GM12878 (cell line): ENCODE data around the gene DLL1. TPM values are rescaled to one million over a fixed set of nuclear protein-coding genes. Genes with fewer than 3 reads are reported as not detected.

Source experiments
- ATAC-seq: fragments of 200-7000 bp; cut with Tn5 transposase; 3 replicates; pipeline ENCODE4 v1.9.1; 2020; ENCODE audit warnings: mild to moderate bottlenecking, moderate library complexity
- BruUV-seq: library from RNA; stranded (reverse); fragments of 400-500 nt; replicated peaks from 2 replicates; lab custom pipeline; 2021; lab: Mats Ljungman, UMichigan
- CTCF ChIA-PET: fragments of 300-600 bp; sonication (Branson Sonifier 250); formaldehyde crosslinking; extraction: SDS; loops from one replicate; lab custom pipeline; 2021; ENCODE audit warnings: inconsistent platforms; lab: Yijun Ruan, JAX
- POLR2A ChIA-PET: fragments of 350-600 bp; formaldehyde crosslinking; extraction: SDS; loops from one replicate; lab custom pipeline; 2021; ENCODE audit warnings: inconsistent platforms; lab: Charles Lee
- RAD21 ChIA-PET: fragments of 300-600 bp; sonication (Branson Sonifier 250); formaldehyde crosslinking; loops from one replicate; lab custom pipeline; 2023; ENCODE audit warnings: antibody characterized with exemption; ENCODE audit not compliant: unreplicated experiment; lab: Charles Lee
- SMC1A ChIA-PET: fragments of 300-600 bp; sonication (Branson Sonifier 250); formaldehyde crosslinking; loops from one replicate; lab custom pipeline; 2023; ENCODE audit not compliant: unreplicated experiment, uncharacterized antibody; lab: Charles Lee
- DNase-seq: peaks from one replicate; pipeline ENCODE4 v3.0.0-alpha.2; 2011; ENCODE audit warnings: low read depth, low spot score
- FAIRE-seq: peaks from 3 replicates; lab custom pipeline; 2011; peaks lifted over from hg19 to GRCh38; lab: Jason Lieb, UNC
- H2AFZ ChIP-seq: 2 replicates; pipeline ENCODE4 v1.6.0; 2011; ENCODE audit warnings: low read depth, low read length, control low read depth; ENCODE audit not compliant: control insufficient read depth
- H3K27ac ChIP-seq: 2 replicates; pipeline ENCODE4 v1.5.1; 2011; ENCODE audit warnings: control low read depth; ENCODE audit not compliant: control insufficient read depth, insufficient read depth
- H3K27me3 ChIP-seq, 2 experiments: replicated peaks in 1 of 2; 2 replicates each; pipeline versions ENCODE4 v1.6.0 to v1.6.1; 2011; ENCODE audit warnings: low read length in 1 of 2; ENCODE audit not compliant: control insufficient read depth in 2 of 2, insufficient read depth in 2 of 2
- H3K36me3 ChIP-seq, 2 experiments: 2 replicates each; pipeline ENCODE4 v1.5.1; 2011; ENCODE audit warnings: low read length in 1 of 2; ENCODE audit not compliant: control insufficient read depth in 2 of 2, insufficient read depth in 2 of 2
- H3K4me1 ChIP-seq: 2 replicates; pipeline ENCODE4 v1.6.1; 2011; ENCODE audit warnings: mild to moderate bottlenecking, low read length, moderate library complexity, mixed read lengths; ENCODE audit not compliant: control insufficient read depth, insufficient read depth
- H3K4me2 ChIP-seq: 2 replicates; pipeline ENCODE4 v1.6.0; 2011; ENCODE audit warnings: control low read depth; ENCODE audit not compliant: control insufficient read depth, insufficient read depth
- H3K4me3 ChIP-seq: fragments of 200-600 bp; sonication (generic); 2 replicates; pipeline ENCODE4 v1.5.1; 2016
- H3K79me2 ChIP-seq: 2 replicates; pipeline ENCODE4 v1.6.0; 2011; ENCODE audit warnings: low read length; ENCODE audit not compliant: control insufficient read depth, insufficient read depth
- H3K9ac ChIP-seq: 2 replicates; pipeline ENCODE4 v1.8.0; 2011; ENCODE audit warnings: low read length, control low read depth, mixed read lengths; ENCODE audit not compliant: control insufficient read depth, insufficient read depth
- H3K9me3 ChIP-seq: replicated peaks from 3 replicates; pipeline ENCODE4 v1.5.1; 2011; ENCODE audit warnings: mild to moderate bottlenecking, low read length; ENCODE audit not compliant: control insufficient read depth, insufficient read depth
- H4K20me1 ChIP-seq: 2 replicates; pipeline ENCODE4 v1.6.0; 2011; ENCODE audit not compliant: control insufficient read depth, insufficient read depth
- BACH1 ChIP-seq: fragments of 450-650 bp; IDR thresholded peaks from 2 replicates; pipeline ENCODE4 v1.6.1; 2017; ENCODE audit warnings: mild to moderate bottlenecking, borderline replicate concordance
- CBX5 ChIP-seq: sonication (generic); IDR thresholded peaks from 2 replicates; pipeline ENCODE4 v1.6.1; 2016; ENCODE audit warnings: low read depth, moderate library complexity, mild to moderate bottlenecking, inconsistent platforms
- EED ChIP-seq: sonication (generic); IDR thresholded peaks from 2 replicates; pipeline ENCODE4 v1.6.1; 2016; ENCODE audit warnings: antibody characterized with exemption, low read depth
- FOS ChIP-seq: IDR thresholded peaks from 3 replicates; pipeline ENCODE4 v1.6.1; 2011; ENCODE audit warnings: borderline replicate concordance; ENCODE audit not compliant: insufficient read length; ENCODE audit errors: extremely low read depth
- KAT2A ChIP-seq: conservative IDR thresholded peaks from 2 replicates; pipeline ENCODE4 v1.6.1; 2011; ENCODE audit warnings: low read depth, low read length; ENCODE audit not compliant: control insufficient read depth
- MTA2 ChIP-seq: fragments of 450-650 bp; IDR thresholded peaks from 2 replicates; pipeline ENCODE4 v1.6.1; 2016; ENCODE audit warnings: low read depth, mild to moderate bottlenecking, moderate library complexity
- POLR2A ChIP-seq: IDR thresholded peaks from 2 replicates; pipeline ENCODE4 v1.6.1; 2011; ENCODE audit warnings: low read depth, mild to moderate bottlenecking, low read length
- RB1 ChIP-seq: fragments of 450-650 bp; formaldehyde crosslinking; IDR thresholded peaks from 2 replicates; pipeline ENCODE4 v1.6.1; 2017; ENCODE audit warnings: mild to moderate bottlenecking, borderline replicate concordance
- RFX5 ChIP-seq: IDR thresholded peaks from 2 replicates; pipeline ENCODE4 v1.6.1; 2011; ENCODE audit warnings: low read depth, low read length, improper control_type of control experiment
- SMAD1 ChIP-seq: fragments of 450-650 bp; IDR thresholded peaks from 2 replicates; pipeline ENCODE4 v1.6.1; 2018; ENCODE audit warnings: mild to moderate bottlenecking, low read depth; ENCODE audit not compliant: partially characterized antibody
- SUPT20H ChIP-seq: IDR thresholded peaks from 2 replicates; pipeline ENCODE4 v1.6.1; 2011; ENCODE audit warnings: low read depth, mild to moderate bottlenecking, low read length, moderate library complexity, borderline replicate concordance; ENCODE audit not compliant: control insufficient read depth
- ZNF207 ChIP-seq: fragments of 450-650 bp; IDR thresholded peaks from 2 replicates; pipeline ENCODE4 v1.6.1; 2014; ENCODE audit warnings: antibody characterized with exemption, mild to moderate bottlenecking, borderline replicate concordance
- ZNF24 ChIP-seq: fragments of 450-650 bp; IDR thresholded peaks from 2 replicates; pipeline ENCODE4 v1.6.1; 2017; ENCODE audit warnings: antibody characterized with exemption, mild to moderate bottlenecking
- WGBS: methylation state at CpG from one replicate; pipeline ENCODE4 v1.1.6; 2016; ENCODE audit warnings: low lambda C conversion rate; ENCODE audit not compliant: insufficient replicate concordance, insufficient coverage; ENCODE audit errors: missing lambda C conversion rate; 5-methylcytosine and 5-hydroxymethylcytosine counted together
- in situ Hi-C: fragments of 300-500 bp; cut with MboI; formaldehyde crosslinking; loops from 9 replicates; pipeline ENCODE4 v1.14.3; 2018; ENCODE audit warnings: mixed read lengths
- intact Hi-C: fragments of 100-400 bp; cut with micrococcal nuclease; formaldehyde crosslinking; loops from one replicate; pipeline ENCODE4 v1.14.2; 2022; ENCODE audit not compliant: unreplicated experiment
- polyA plus RNA-seq, 11 experiments: library from polyadenylated mRNA; depleted of rRNA in 4 of 11; unstranded in 6 of 11; stranded (reverse) in 5 of 11; fragments of >200 nt; fragmentation: Nextera tagmentation in 4 of 11; fragmentation: Illumina TruSeq in 1 of 11; extraction: Ambion mirVana in 4 of 11; extraction: Trizol in 1 of 11; gene quantifications; 1 replicate in 1 of 11; 2 replicates in 10 of 11; pipeline versions ENCODE4 v1.2.1 to v1.2.3, GENCODE V29; 2011 to 2016; ENCODE audit warnings: inconsistent platforms in 2 of 11, missing spikeins in 2 of 11, low read depth in 1 of 11
- total RNA-seq, 4 experiments: library from RNA; depleted of rRNA in 3 of 4; stranded (reverse); fragments of >200 nt in 3 of 4; fragmentation: Illumina TruSeq in 1 of 4; extraction: Trizol in 1 of 4; gene quantifications; 2 replicates each; pipeline versions ENCODE4 v1.2.1 to v1.2.3, GENCODE V29; 2013 to 2021
- TF ChIP-seq, protein P1 (sequence below): fragments of 450-650 bp; IDR thresholded peaks from 2 replicates; pipeline ENCODE4 v1.6.1; 2016; ENCODE audit warnings: mild to moderate bottlenecking

The DLL1 gene
- total and polyA plus RNA-seq, 10 of the 15 experiments (the other 5 are each of a cell fraction or from before 2014, with no cell fraction given): 0.02 to 0.80 (median 0.19) TPM

DNA sequence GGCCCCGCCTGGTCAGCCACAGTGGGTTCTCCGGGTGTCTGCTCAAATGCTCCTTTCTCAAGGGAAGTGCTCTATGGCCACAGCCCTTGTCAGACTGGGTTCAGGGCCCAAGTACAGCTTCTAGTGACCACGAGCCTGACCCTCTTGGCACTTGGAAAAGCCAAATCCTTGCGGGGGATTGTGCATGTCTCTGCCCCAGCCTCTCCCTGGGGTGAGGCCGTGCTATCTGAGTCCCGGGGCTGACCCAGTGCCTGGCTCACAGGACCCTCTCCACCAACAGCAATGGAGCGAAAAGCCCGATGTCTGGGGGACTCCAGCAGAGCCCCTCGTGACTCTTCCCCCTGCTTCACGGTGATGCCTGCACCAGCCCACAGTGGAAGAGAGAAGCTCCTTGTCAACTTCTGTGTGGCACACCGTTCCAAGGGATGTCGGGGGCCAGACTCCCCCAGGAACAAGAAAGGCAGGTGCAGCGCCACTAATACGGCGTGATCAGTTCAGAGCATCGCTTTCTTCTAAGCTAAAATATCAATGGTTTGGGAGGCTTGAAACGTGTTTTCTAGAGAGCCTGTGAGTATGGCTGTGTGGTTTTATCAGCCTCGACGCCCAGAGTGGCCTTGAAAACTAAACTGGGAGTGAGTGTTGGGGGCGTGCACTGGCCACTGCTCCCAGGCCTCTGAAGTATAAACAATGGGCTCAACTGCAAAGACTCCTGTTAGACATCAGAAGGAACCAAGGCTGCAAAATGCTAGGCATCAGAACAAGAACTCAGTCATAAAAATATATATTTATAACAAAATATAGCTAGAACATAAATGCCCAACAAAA, 51.9 kb downstream of the DLL1 start:
- ChIA-PET POLR2A (no interaction called here), CTCF (no interaction called here), RAD21 (no interaction called here), SMC1A (no interaction called here)
- Histone ChIP-seq H3K27me3 (no peaks in the 10 kb centered on the region), H3K27ac (no peak overlapping the region), H3K4me2 (no peak overlapping the region), H3K36me3 (no peaks in the 10 kb centered on the region), H3K9me3 (no peaks in the 10 kb centered on the region), H4K20me1 (no peaks in the 10 kb centered on the region), H3K4me1 (no peaks in the 10 kb centered on the region), H3K79me2 (no peaks in the 10 kb centered on the region), H3K9ac (no peak overlapping the region), H3K4me3 (no peak overlapping the region), H2AFZ (no peak overlapping the region)
- intact Hi-C loops: no loop called here
- no TSS peak for BruUV-seq
- in situ Hi-C loops: no loop called here
- DNase-seq (no peak), FAIRE-seq (no peak), ATAC-seq (no peak)
- 37% methylated on average over 20 of the region's 20 CpGs for WGBS
- TF ChIP-seq, protein P1, sequence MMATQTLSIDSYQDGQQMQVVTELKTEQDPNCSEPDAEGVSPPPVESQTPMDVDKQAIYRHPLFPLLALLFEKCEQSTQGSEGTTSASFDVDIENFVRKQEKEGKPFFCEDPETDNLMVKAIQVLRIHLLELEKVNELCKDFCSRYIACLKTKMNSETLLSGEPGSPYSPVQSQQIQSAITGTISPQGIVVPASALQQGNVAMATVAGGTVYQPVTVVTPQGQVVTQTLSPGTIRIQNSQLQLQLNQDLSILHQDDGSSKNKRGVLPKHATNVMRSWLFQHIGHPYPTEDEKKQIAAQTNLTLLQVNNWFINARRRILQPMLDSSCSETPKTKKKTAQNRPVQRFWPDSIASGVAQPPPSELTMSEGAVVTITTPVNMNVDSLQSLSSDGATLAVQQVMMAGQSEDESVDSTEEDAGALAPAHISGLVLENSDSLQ: no peak
- no peak for TF ChIP-seq FOS
- no peak for TF ChIP-seq SUPT20H
- no peak for TF ChIP-seq POLR2A
- no peak for TF ChIP-seq CBX5
- no peak for TF ChIP-seq MTA2
- TF ChIP-seq RB1: no peak
- no peak for TF ChIP-seq RFX5
- TF ChIP-seq ZNF24: no peak
- TF ChIP-seq SMAD1: no peak
- no peak for TF ChIP-seq KAT2A
- TF ChIP-seq EED: no peak
- TF ChIP-seq BACH1: no peak
- TF ChIP-seq ZNF207: no peak
